IMR-90 (cell line): Measurements from ENCODE around the gene PLA2G2F. TPM values are rescaled to one million over a fixed set of nuclear protein-coding genes. Genes with fewer than 3 reads are reported as not detected.

Experiments
- ATAC-seq: fragments of 200-7000 bp; cut with Tn5 transposase; 2 replicates; pipeline ENCODE4 v1.9.1; 2020; ENCODE audit warnings: low read depth, mild to moderate bottlenecking, moderate library complexity
- BruUV-seq: library from RNA; stranded (reverse); fragments of 400-500 nt; replicated peaks from 2 replicates; lab custom pipeline; 2021; lab: Mats Ljungman, UMichigan
- CTCF ChIA-PET: fragments of 300-600 bp; formaldehyde crosslinking; extraction: SDS; loops from one replicate; lab custom pipeline; 2021; ENCODE audit warnings: antibody characterized with exemption; lab: Yijun Ruan, JAX
- POLR2A ChIA-PET: fragments of 300-600 bp; sonication (Branson Sonifier 250); formaldehyde crosslinking; loops from one replicate; lab custom pipeline; 2022; ENCODE audit warnings: antibody characterized with exemption; ENCODE audit not compliant: unreplicated experiment; lab: Charles Lee
- DNase-seq: peaks from one replicate; pipeline ENCODE4 v3.0.0; 2013
- H2AFZ ChIP-seq: replicated peaks from 2 replicates; pipeline ENCODE3; 2013; ENCODE audit warnings: low read length, mild to moderate bottlenecking; ENCODE audit not compliant: poor library complexity
- H2AK5ac ChIP-seq: 2 replicates; pipeline ENCODE4 v1.6.1; 2013; ENCODE audit warnings: low read depth, low read length, inconsistent platforms
- H2AK9ac ChIP-seq: replicated peaks from 2 replicates; pipeline ENCODE3; 2013; ENCODE audit warnings: mild to moderate bottlenecking, low read depth, low read length, moderate library complexity; ENCODE audit not compliant: poor library complexity
- H2BK120ac ChIP-seq: 2 replicates; pipeline ENCODE4 v1.6.1; 2013; ENCODE audit warnings: low read depth, low read length, inconsistent platforms
- H2BK15ac ChIP-seq: 3 replicates; pipeline ENCODE4 v1.6.1; 2013; ENCODE audit warnings: low read depth, low read length, inconsistent platforms
- H2BK20ac ChIP-seq: 2 replicates; pipeline ENCODE4 v1.6.1; 2013; ENCODE audit warnings: low read depth, mild to moderate bottlenecking, inconsistent platforms, low read length, moderate library complexity
- H2BK5ac ChIP-seq: 2 replicates; pipeline ENCODE4 v1.6.1; 2013; ENCODE audit warnings: mild to moderate bottlenecking, low read depth, low read length, inconsistent platforms; ENCODE audit not compliant: poor library complexity, severe bottlenecking
- H3K14ac ChIP-seq: replicated peaks from 2 replicates; pipeline ENCODE4 v1.6.1; 2013; ENCODE audit warnings: low read depth, low read length, inconsistent platforms
- H3K18ac ChIP-seq: 2 replicates; pipeline ENCODE4 v1.6.1; 2013; ENCODE audit warnings: low read depth, low read length, control low read depth
- H3K23ac ChIP-seq: 2 replicates; pipeline ENCODE4 v1.6.1; 2013; ENCODE audit warnings: low read depth, low read length, inconsistent platforms
- H3K27ac ChIP-seq: 2 replicates; pipeline ENCODE4 v1.5.1; 2013; ENCODE audit warnings: mild to moderate bottlenecking, control low read depth, low read length; ENCODE audit not compliant: insufficient read depth
- H3K27me3 ChIP-seq: 2 replicates; pipeline ENCODE4 v1.6.1; 2013; ENCODE audit warnings: low read length; ENCODE audit not compliant: control insufficient read depth, insufficient read depth
- H3K36me3 ChIP-seq: 2 replicates; pipeline ENCODE4 v1.6.1; 2013; ENCODE audit warnings: low read length, mixed read lengths; ENCODE audit not compliant: control insufficient read depth, insufficient read depth
- H3K4ac ChIP-seq: 2 replicates; pipeline ENCODE4 v1.6.1; 2013; ENCODE audit warnings: low read depth, low read length, inconsistent platforms
- H3K4me1 ChIP-seq: 2 replicates; pipeline ENCODE4 v1.6.1; 2013; ENCODE audit warnings: low read length, mixed read lengths; ENCODE audit not compliant: control insufficient read depth, insufficient read depth
- H3K4me2 ChIP-seq: 2 replicates; pipeline ENCODE4 v1.6.1; 2013; ENCODE audit warnings: low read depth, mild to moderate bottlenecking, control low read depth, low read length, moderate library complexity
- H3K4me3 ChIP-seq: 2 replicates; pipeline ENCODE4 v1.5.1; 2013; ENCODE audit warnings: low read depth, mild to moderate bottlenecking, control low read depth, low read length, moderate library complexity; ENCODE audit not compliant: insufficient read depth
- H3K56ac ChIP-seq: 2 replicates; pipeline ENCODE4 v1.6.1; 2013; ENCODE audit warnings: low read length, inconsistent platforms; ENCODE audit not compliant: insufficient read depth; ENCODE audit errors: extremely low read depth
- H3K79me1 ChIP-seq, 2 experiments: 2 replicates each; pipeline ENCODE4 v1.6.1; 2013; ENCODE audit warnings: low read length in 2 of 2, inconsistent platforms in 1 of 2, low read depth in 1 of 2
- H3K9ac ChIP-seq: 2 replicates; pipeline ENCODE4 v1.6.1; 2013; ENCODE audit warnings: low read depth, low read length, control low read depth
- H3K9me1 ChIP-seq: 2 replicates; pipeline ENCODE4 v1.6.1; 2013; ENCODE audit warnings: low read length, inconsistent platforms; ENCODE audit not compliant: insufficient read depth
- H3K9me3 ChIP-seq: 2 replicates; pipeline ENCODE4 v1.6.1; 2013; ENCODE audit warnings: low read length; ENCODE audit not compliant: control insufficient read depth, insufficient read depth
- H4K20me1 ChIP-seq: 2 replicates; pipeline ENCODE4 v1.6.1; 2013; ENCODE audit warnings: low read length, inconsistent platforms; ENCODE audit not compliant: insufficient read depth
- H4K5ac ChIP-seq: 2 replicates; pipeline ENCODE4 v1.6.1; 2013; ENCODE audit warnings: mild to moderate bottlenecking, low read depth, low read length, control low read depth
- H4K8ac ChIP-seq, 2 experiments: 2 replicates each; pipeline ENCODE4 v1.6.1; 2013; ENCODE audit warnings: low read depth in 2 of 2, low read length in 2 of 2, control low read depth in 1 of 2, inconsistent platforms in 1 of 2
- H4K91ac ChIP-seq: 2 replicates; pipeline ENCODE4 v1.6.1; 2013; ENCODE audit warnings: low read depth, low read length, inconsistent platforms; ENCODE audit not compliant: insufficient read depth
- BHLHE40 ChIP-seq: fragments of 150-350 bp; IDR thresholded peaks from 2 replicates; pipeline ENCODE4 v1.6.1; 2016; ENCODE audit warnings: mild to moderate bottlenecking, low read depth, low read length
- CEBPB ChIP-seq: IDR thresholded peaks from 2 replicates; pipeline ENCODE4 v1.6.1; 2012; ENCODE audit warnings: low read depth, low read length, improper control_type of control experiment
- FOS ChIP-seq: fragments of 150-350 bp; IDR thresholded peaks from 2 replicates; pipeline ENCODE4 v1.6.1; 2016; ENCODE audit warnings: low read depth, low read length
- MAFK ChIP-seq: IDR thresholded peaks from 2 replicates; pipeline ENCODE4 v1.6.1; 2012; ENCODE audit warnings: low read depth, low read length, improper control_type of control experiment
- RAD21 ChIP-seq: IDR thresholded peaks from 2 replicates; pipeline ENCODE4 v1.6.1; 2012; ENCODE audit warnings: low read length, improper control_type of control experiment
- RCOR1 ChIP-seq: IDR thresholded peaks from 2 replicates; pipeline ENCODE4 v1.6.1; 2012; ENCODE audit warnings: mild to moderate bottlenecking, low read length, improper control_type of control experiment; ENCODE audit not compliant: insufficient replicate concordance
- RFX5 ChIP-seq: IDR thresholded peaks from 2 replicates; pipeline ENCODE4 v1.8.0; 2012; ENCODE audit warnings: low read depth, mild to moderate bottlenecking, low read length, moderate library complexity
- SMC3 ChIP-seq: fragments of 150-350 bp; IDR thresholded peaks from 2 replicates; pipeline ENCODE4 v1.6.1; 2016; ENCODE audit warnings: low read depth, mild to moderate bottlenecking, antibody characterized with exemption, low read length, moderate library complexity
- WGBS, 2 experiments: methylation state at CpG; one replicate each; pipeline versions ENCODE4 v1.1.5 to v1.1.7; 2013; ENCODE audit warnings: missing lambda C conversion rate in 2 of 2; ENCODE audit not compliant: insufficient read length in 1 of 2; ENCODE audit errors: extremely low coverage in 2 of 2; 5-methylcytosine and 5-hydroxymethylcytosine counted together
- dilution Hi-C: fragments of 300-500 bp; cut with HindIII; formaldehyde crosslinking; loops from one replicate; pipeline ENCODE4 v1.14.3; 2018; ENCODE audit warnings: low sequenced_read_pairs; ENCODE audit not compliant: unreplicated experiment
- in situ Hi-C: fragments of 300-500 bp; cut with MboI; formaldehyde crosslinking; loops from 3 replicates; pipeline ENCODE4 v1.14.3; 2019; ENCODE audit warnings: low sequenced_read_pairs, inconsistent platforms, mixed read lengths
- intact Hi-C: fragments of 100-400 bp; cut with micrococcal nuclease; formaldehyde crosslinking; loops from 2 replicates; pipeline ENCODE4 v1.10.0; 2022
- polyA plus RNA-seq, 3 experiments: library from polyadenylated mRNA; depleted of rRNA; stranded (reverse); fragments of >200 nt; gene quantifications; 2 replicates each; pipeline ENCODE4 v1.2.3, GENCODE V29; 2012; ENCODE audit warnings: low replicate concordance in 1 of 3
- total RNA-seq: library from RNA; depleted of rRNA; stranded (reverse); fragments of >200 nt; gene quantifications from 2 replicates; pipeline ENCODE4 v1.2.3, GENCODE V29; 2012
- TF ChIP-seq, protein P1 (sequence below): conservative IDR thresholded peaks from 2 replicates; pipeline ENCODE4 v1.5.1; 2012; ENCODE audit warnings: mild to moderate bottlenecking, low read depth, low read length, improper control_type of control experiment
- TF ChIP-seq, protein P2 (sequence below): fragments of 150-350 bp; IDR thresholded peaks from 2 replicates; pipeline ENCODE4 v1.6.1; 2017; ENCODE audit warnings: mild to moderate bottlenecking, antibody characterized with exemption, low read length, low read depth

The PLA2G2F gene
- total and polyA plus RNA-seq, 2 of the 4 experiments (the other 2 are of a cell fraction), result not detected

DNA sequence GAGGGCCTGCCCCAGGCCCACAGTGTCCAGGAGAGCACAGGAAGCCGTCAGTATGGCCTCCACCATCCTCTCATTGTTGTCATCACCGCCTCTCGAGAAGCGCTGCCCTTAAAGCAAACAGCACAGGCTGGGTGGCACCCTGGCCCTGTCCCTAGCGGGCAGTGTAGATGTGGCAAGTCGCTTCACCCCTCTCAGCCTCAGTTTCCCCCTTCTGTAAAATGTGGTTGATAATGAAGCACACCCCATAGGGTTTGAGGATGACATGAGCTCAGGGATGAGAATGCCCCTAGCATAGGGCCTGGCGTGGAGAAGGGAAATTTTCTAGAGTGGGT, 13.4 kb downstream of the PLA2G2F start:
- Histone ChIP-seq H4K20me1 (no peaks in the 10 kb centered on the region; the same call in 1 of the 2 replicates), H3K9me3 (peaks cover under 1% of the 10 kb centered on the region; the same call in 1 of the 2 replicates), H4K8ac (no peak overlapping the region), H3K23ac (no peak overlapping the region), H3K18ac (no peak overlapping the region), H3K27ac (no peak overlapping the region), H2BK5ac (no peak overlapping the region), H2BK120ac (no peak overlapping the region), H3K36me3 (no peaks in the 10 kb centered on the region), H2BK15ac (0 out of 3 replicates have a peak overlapping the region, but pooled peaks have one; percentile 3), H3K79me1 (no peaks in the 10 kb centered on the region), H3K27me3 (peaks cover 4% of the 10 kb centered on the region; the same call in 1 of the 2 replicates), H3K4me1 (peaks cover 3% of the 10 kb centered on the region; the same call in 1 of the 2 replicates), H3K4me2 (no peak overlapping the region), H4K91ac (no peak overlapping the region), H3K9ac (no peak overlapping the region), H3K4me3 (no peak overlapping the region), H2AK9ac (peak overlapping the region; percentile 95), H2AFZ (peak overlapping the region; percentile 98), H3K9me1 (no peaks in the 10 kb centered on the region), H3K14ac (no peak overlapping the region), H2AK5ac (no peak overlapping the region), H2BK20ac (no peak overlapping the region), H3K4ac (no peak overlapping the region), H4K5ac (no peak overlapping the region), H3K56ac (no peak overlapping the region)
- ChIA-PET POLR2A (interaction anchor here (1.1 kb wide), 1 partner anchor 43 kb away, joined by 11 read pairs; no protein-coding TSS in a partner anchor), CTCF (interaction anchor here (1.4 to 2.3 kb wide), 3 partner anchors 50 to 235 kb away, joined by 4 to 14 read pairs (median 5); no protein-coding TSS in a partner anchor)
- ATAC-seq (no peak; the same call in 1 of the 2 replicates), DNase-seq (no peak)
- intact Hi-C loops, result loop anchor here (1.0 to 5.0 kb wide), 6 partner anchors 51 to 490 kb away; partner anchors contain the start of gene HTR6
- TF ChIP-seq, protein P1, sequence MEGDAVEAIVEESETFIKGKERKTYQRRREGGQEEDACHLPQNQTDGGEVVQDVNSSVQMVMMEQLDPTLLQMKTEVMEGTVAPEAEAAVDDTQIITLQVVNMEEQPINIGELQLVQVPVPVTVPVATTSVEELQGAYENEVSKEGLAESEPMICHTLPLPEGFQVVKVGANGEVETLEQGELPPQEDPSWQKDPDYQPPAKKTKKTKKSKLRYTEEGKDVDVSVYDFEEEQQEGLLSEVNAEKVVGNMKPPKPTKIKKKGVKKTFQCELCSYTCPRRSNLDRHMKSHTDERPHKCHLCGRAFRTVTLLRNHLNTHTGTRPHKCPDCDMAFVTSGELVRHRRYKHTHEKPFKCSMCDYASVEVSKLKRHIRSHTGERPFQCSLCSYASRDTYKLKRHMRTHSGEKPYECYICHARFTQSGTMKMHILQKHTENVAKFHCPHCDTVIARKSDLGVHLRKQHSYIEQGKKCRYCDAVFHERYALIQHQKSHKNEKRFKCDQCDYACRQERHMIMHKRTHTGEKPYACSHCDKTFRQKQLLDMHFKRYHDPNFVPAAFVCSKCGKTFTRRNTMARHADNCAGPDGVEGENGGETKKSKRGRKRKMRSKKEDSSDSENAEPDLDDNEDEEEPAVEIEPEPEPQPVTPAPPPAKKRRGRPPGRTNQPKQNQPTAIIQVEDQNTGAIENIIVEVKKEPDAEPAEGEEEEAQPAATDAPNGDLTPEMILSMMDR, result no peak
- TF ChIP-seq FOS (no peak), BHLHE40 (no peak), RCOR1 (no peak), RFX5 (no peak), SMC3 (no peak), MAFK (no peak), RAD21 (no peak), CEBPB (no peak)
- TF ChIP-seq, protein P2, sequence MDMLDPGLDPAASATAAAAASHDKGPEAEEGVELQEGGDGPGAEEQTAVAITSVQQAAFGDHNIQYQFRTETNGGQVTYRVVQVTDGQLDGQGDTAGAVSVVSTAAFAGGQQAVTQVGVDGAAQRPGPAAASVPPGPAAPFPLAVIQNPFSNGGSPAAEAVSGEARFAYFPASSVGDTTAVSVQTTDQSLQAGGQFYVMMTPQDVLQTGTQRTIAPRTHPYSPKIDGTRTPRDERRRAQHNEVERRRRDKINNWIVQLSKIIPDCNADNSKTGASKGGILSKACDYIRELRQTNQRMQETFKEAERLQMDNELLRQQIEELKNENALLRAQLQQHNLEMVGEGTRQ, result no peak
- in situ Hi-C loops, result loop anchor here (5.0 kb wide), 1 partner anchor 235 kb away; no protein-coding TSS in a partner anchor
- no TSS peak for BruUV-seq
- 0% methylated on average over 1 of the region's 7 CpGs; no CpG with 5 or more reads in 1 of the 2 experiments for WGBS, 2 experiments
- dilution Hi-C loops, result no loop called here
